22Rv1 (cell line): Measurements from ENCODE around the gene SCG5.

Experiments used
- ZFX ChIP-seq: fragments of 450-650 bp; IDR thresholded peaks from 2 replicates; pipeline ENCODE4 v1.6.1; 2017; ENCODE audit warnings: antibody characterized with exemption, borderline replicate concordance
- TF ChIP-seq, protein P1 (sequence below): fragments of 450-650 bp; IDR thresholded peaks from 2 replicates; pipeline ENCODE4 v1.5.1; 2017; ENCODE audit warnings: mild to moderate bottlenecking

DNA sequence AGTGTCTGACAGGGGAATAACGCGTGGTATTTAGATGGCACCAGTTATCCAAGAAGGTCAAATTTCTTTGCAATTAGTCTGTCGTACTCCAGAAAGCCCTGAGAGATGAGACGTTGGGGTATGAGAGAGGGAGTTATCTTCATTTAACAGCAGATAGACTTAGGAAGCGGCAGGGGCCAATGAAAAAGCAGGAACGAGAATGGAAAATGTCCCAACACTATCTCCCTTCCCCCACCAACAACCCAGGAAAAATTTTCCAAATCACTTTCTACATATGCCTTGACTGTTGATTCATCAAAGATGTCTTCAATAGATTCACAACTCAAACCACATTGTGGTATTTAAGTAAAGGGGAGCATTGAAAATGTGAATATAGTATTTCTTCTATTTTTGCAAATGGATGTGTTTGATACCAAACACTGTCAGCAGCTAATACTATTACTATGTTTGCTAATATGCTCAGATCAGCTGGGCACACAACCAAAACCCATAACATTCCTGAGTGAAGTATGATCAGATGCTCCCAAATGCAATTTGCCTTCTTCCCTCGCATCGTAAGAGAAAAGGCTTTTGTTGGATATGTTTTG lies 63.0 kb downstream of the SCG5 start:
- TF ChIP-seq, protein P1, sequence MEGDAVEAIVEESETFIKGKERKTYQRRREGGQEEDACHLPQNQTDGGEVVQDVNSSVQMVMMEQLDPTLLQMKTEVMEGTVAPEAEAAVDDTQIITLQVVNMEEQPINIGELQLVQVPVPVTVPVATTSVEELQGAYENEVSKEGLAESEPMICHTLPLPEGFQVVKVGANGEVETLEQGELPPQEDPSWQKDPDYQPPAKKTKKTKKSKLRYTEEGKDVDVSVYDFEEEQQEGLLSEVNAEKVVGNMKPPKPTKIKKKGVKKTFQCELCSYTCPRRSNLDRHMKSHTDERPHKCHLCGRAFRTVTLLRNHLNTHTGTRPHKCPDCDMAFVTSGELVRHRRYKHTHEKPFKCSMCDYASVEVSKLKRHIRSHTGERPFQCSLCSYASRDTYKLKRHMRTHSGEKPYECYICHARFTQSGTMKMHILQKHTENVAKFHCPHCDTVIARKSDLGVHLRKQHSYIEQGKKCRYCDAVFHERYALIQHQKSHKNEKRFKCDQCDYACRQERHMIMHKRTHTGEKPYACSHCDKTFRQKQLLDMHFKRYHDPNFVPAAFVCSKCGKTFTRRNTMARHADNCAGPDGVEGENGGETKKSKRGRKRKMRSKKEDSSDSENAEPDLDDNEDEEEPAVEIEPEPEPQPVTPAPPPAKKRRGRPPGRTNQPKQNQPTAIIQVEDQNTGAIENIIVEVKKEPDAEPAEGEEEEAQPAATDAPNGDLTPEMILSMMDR: no peak
- no peak for TF ChIP-seq ZFX
